GM18519 (cell line): ENCODE results near the gene SDHAF1.

Experiments used
- ATAC-seq: cut with Tn5 transposase; IDR thresholded peaks from one replicate; pipeline ENCODE4 v1.9.1; 2021; ENCODE audit warnings: mild to moderate bottlenecking, moderate library complexity; ENCODE audit not compliant: unreplicated experiment, low FRiP score

SDHAF1 gene

DNA sequence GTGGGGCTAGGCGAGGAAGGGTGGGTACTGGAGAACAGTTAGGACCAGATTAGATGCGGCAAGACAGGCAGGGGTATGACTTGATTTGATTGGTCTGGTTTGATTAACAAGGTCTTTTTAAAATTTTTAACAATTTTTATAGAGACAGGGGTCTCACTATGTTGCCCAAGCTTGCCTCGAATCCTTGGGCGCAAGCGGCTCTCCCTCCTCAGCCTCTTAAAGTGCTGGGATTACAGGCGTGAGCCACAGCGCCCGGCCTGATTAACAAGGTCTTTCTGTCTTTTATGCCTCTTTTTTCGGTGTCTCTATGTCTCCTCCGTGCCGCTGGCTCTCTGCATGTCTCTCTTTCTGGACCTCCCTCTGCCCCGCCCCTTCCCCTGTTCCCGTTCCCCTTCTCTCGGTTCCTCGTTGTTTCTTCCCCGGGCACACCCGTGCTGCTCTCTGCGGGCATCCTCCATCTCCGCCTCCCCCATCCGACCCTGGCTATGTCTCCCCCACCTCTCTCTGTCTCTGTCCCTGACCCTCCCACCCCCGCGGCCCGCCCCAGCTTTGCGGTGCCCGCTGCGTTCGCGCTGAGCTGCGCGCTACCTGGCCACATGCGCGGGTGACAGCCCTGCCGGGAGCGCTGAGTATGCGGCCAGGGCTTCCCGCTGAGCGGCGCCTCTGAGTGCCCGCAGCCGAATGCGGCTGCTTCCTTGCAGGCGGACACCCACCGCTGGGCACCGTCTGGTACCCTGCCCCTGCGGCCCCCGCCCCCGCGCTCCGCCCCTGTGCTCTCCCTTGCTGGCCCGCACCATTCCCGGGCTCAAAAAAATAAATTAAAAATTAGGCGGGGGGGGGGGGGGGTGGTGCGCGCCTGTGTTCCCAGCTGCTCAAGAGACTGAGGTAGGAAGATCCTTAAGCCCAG lies 8.1 kb upstream of the SDHAF1 start:
- ATAC-seq: no peak

- ATAC-seq: no peak
Measured at GRCh38 chr19:35987571-35987896, 7.5 kb upstream of the SDHAF1 start.

- ATAC-seq: no peak
Measured at GRCh38 chr19:35988824-35989223, 6.2 kb upstream of the SDHAF1 start.

- no peak for ATAC-seq
Measured at GRCh38 chr19:35990156-35990555, 4.8 kb upstream of the SDHAF1 start.

GRCh38 chr19:35990771-35991730 lies 3.9 kb upstream of the SDHAF1 start:
- ATAC-seq: no peak

GRCh38 chr19:35991731-35992450 lies 3.1 kb upstream of the SDHAF1 start:
- ATAC-seq: no peak

DNA sequence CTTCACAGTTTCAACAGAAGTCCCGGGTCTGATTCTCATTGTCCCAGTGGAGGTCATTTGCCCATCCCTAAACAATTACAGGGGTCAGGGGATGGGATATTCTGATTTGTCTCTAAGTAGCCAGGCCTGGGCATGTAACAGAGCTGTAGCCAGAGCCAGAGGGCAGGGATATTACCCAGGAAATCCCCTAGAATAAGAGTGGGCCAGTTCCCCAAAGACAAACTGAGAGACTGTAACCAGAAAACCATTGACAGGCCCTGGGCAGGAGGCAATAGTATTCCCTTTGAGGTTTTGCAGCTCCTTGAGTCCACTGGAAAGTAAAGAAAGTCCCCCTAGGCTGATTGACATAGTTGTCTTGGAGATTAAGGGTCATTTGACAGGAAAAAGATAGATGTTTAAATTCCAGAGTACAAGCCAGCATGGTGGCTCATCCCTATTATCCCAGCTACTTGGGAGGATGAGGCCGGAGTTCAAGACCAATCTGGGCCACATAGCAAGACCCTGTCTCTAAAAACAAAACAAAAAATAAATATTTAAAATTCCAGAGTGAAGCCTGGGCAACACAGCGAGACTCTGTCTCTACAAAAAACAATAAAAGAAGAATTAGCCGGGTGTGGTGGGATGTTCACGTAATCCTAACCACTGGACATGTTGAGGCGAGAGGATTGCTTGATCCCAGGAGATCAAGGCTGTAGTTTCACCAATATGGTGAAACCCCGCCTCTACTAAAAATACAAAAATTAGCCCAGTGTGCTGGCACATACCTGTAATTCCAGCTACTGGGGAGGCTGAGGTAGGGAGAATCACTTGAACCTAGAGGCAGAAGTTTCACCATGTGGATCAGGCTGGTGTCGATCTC lies 1.9 kb upstream of the SDHAF1 start:
- ATAC-seq: no peak

DNA sequence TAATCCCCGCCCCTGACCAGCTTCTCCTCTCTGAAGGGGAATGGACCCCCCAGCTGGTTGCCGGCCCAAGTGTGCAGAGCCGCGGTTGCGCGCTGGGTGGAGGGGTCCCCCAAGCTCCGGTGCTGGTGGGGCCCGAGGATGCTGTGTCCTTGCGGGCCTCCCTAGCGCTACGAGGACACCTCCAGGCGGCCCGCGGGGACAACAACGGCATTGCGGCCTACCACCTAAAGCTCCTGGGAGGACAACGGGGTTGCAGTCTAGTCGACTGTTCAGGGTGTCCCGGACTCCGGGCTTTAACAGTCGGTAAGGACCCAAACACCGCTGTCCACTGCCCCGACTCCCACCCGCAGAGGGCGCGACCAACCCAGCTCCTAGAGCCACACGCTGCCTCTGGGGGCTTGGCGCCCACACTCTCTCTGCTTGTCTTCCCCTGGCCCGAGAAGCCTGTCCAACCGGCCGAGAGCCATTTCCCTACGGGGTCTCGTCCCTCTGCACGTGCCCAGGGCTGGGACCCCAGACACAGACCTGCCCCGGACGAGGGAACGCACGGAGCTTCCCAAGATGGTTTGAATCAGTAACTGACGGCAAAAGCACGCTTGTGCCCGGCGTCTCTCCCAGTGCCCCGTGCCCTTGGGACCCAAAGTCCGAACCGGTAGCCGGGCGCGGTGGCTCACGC lies 927 bp upstream of the SDHAF1 start:
- ATAC-seq: no peak

- no peak for ATAC-seq
Measured at GRCh38 chr19:35996777-35997176, 1.8 kb downstream of the SDHAF1 start.

GRCh38 chr19:36001605-36002004 lies 6.6 kb downstream of the SDHAF1 start:
- ATAC-seq: no peak

- no peak for ATAC-seq
Measured at GRCh38 chr19:36003284-36003683, 8.3 kb downstream of the SDHAF1 start.

GRCh38 chr19:36006955-36007354 lies 12.0 kb downstream of the SDHAF1 start:
- no peak for ATAC-seq

GRCh38 chr19:36008336-36008978 lies 13.5 kb downstream of the SDHAF1 start, which contains the start of gene SYNE4:
Gene SYNE4 (minus strand): TSS chr19:36008813. CDS start chr19:36008681, 132 bp downstream.
- no peak for ATAC-seq

DNA sequence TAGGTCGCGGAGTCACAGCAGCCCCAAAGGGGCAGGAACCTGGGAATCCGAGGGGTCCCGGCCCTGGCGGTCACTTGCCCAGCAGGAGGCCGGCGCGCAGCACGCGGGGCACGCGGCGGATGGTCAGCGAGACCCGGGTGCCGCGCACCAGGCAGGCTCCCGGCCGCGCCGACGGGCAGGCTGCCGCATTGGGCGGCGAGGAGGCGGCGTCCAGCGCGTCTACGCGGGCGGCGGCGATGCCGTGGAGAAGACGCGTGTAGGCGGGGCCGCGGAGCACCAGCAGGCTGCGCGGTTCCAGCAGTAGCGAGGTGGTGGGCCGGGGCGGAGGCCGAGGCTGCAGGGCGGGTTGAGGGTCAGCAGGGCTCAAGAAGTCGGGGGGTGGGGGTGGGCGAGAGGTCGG lies 14.2 kb downstream of the SDHAF1 start:
- ATAC-seq: no peak

DNA sequence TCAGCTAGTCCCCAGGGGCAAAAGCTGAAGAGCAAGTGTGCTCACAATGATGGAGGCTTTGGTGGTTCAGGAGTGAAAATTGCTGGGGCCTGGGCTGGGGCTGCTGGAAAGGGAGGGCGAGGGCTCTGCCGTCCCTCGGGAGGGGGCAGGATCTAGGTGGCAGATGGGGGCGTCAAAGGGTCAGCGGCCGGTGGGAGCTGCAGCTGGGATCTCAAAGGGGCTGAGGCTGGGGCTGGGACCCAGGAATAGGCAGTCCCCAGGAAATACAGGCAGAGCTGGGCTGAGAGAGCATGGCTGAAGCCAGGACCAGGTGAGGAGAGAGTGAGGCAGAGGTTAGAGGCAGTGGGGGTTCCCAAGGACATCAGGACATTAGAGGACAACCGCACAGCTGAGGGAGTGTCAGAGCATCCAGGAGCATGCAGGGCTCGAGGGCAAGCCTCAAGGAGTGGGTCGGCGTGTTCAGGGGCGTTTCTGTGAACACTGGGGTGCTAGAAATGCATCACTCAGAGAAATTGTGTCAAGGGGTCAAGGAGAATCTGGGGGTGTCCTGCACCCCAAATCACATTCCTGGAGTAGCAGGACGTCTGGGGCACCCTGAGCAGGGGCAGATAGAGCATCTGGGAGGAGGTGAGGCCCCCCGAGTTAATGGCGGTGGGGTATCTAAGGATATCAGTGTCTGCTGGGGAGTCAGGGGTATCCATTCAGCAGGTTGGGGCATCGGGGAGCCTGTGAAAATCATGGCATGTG lies 14.8 kb downstream of the SDHAF1 start:
- ATAC-seq: no peak

- ATAC-seq: no peak
Measured at GRCh38 chr19:36010402-36010801, 15.4 kb downstream of the SDHAF1 start.

DNA sequence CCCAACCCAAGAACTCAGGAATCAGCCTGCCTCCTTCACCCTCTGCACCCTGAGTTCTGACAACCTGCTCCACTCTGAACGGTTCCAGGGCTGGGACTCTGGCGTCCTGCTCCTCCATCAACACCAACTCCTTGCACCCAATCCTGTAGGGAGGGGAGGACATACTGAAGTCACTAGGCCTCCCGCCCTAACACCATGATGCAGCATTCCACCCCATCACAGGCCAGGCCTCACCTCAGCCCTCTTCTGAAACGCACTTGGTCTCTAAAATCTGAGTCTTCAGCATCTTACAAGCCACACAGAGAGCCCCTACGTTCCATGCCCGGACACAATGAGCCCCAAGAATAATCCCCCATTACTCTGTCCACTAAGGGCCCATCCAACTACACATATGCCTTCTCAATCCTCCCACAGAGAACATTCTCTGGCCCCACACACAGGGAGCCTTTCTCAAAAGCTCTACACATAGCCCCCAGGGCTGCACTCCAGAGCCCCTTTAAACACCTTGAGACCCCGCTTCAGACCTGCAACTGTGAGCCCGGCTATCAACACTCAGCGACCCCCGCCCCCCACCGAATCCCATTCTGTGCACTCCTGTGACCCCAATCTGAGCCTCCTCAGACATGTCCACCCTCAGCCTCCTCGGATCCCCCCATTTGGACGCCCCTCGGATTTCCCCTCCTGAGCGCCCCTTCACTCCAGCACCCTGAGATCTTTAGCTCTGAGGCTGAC lies 18.5 kb downstream of the SDHAF1 start:
- no peak for ATAC-seq
